Panc1 (cell line): ENCODE results near the gene LPP.

Experiments used
- POLR2AphosphoS5 ChIP-seq: IDR thresholded peaks from 2 replicates; pipeline ENCODE4 v1.6.1; 2012; ENCODE audit warnings: mild to moderate bottlenecking, low read depth, low read length, moderate library complexity
- SIN3A ChIP-seq: IDR thresholded peaks from 2 replicates; pipeline ENCODE4 v1.6.1; 2012; ENCODE audit warnings: low read depth, mild to moderate bottlenecking, low read length, moderate library complexity, borderline replicate concordance; ENCODE audit not compliant: insufficient read depth
- TF ChIP-seq, protein P1 (sequence below): fragments of 450-650 bp; IDR thresholded peaks from 2 replicates; pipeline ENCODE4 v1.5.1; 2017; ENCODE audit warnings: mild to moderate bottlenecking

DNA sequence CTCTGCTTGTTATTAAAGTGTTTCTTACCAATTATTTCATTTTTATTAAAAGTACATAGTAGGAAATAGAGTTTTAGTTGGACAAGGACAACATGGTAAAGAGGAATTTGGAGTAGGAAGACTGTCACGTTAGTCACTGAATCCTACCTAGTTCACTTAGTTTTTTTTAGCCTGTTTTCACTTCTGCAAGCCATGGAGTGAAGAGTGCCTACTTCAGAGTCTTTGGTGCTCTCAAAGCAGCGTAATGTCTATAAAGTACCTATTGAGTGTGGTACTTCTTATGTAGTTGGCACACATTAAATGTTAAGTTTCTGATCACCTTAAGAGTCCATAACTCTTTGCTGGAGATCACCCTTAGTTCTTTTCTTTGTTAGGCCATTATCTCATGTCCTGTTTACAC, 78.7 kb downstream of the LPP start:
- TF ChIP-seq, protein P1, sequence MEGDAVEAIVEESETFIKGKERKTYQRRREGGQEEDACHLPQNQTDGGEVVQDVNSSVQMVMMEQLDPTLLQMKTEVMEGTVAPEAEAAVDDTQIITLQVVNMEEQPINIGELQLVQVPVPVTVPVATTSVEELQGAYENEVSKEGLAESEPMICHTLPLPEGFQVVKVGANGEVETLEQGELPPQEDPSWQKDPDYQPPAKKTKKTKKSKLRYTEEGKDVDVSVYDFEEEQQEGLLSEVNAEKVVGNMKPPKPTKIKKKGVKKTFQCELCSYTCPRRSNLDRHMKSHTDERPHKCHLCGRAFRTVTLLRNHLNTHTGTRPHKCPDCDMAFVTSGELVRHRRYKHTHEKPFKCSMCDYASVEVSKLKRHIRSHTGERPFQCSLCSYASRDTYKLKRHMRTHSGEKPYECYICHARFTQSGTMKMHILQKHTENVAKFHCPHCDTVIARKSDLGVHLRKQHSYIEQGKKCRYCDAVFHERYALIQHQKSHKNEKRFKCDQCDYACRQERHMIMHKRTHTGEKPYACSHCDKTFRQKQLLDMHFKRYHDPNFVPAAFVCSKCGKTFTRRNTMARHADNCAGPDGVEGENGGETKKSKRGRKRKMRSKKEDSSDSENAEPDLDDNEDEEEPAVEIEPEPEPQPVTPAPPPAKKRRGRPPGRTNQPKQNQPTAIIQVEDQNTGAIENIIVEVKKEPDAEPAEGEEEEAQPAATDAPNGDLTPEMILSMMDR = no peak
- no peak for TF ChIP-seq POLR2AphosphoS5
- TF ChIP-seq SIN3A = no peak
